NCI-H2227 (cell line): ENCODE results near the gene SLC17A1.

ENCODE experiments used
- DNase-seq: peaks from one replicate; lab custom pipeline; 2025; ENCODE audit not compliant: unreplicated experiment; lab: John Stamatoyannopoulos, UW

SLC17A1 gene

DNA sequence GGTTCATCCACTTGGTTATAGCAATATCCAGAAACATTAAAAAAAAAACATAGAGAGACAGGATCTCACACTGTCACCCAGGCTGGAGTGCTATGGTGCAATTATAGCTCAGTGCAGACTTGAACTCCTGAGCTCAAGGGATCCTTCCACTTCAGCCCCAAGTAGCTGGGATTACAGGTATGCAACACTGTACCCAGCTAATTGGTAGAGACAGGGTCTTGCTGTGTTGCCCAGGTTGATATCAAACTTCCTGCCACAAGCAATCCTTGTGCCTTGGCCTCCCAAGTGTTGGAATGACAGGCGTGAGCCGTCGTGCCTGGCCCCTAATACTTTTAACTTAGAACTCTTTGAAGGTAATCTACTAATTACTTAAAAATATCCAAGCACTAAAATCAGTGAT, 818 bp upstream of the SLC17A1 start:
- no peak for DNase-seq

DNA sequence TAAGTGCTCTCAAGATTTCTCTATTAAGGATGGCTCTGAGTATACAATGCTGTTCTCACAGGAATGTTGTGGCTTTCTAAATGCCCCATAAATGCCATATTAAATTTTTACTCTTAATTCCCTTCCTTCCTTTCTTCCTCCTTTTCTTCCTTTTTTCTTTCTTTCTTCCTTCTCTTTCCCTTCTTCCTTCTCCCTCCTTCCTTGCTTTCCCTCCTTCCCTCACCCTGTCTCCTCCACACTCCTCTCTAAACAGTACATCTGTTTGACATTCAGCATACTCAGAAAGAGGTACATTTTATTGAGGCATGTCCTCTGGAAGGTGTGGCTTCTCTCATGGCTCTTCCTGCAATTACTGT, 433 bp upstream of the SLC17A1 start:
- no peak for DNase-seq

DNA sequence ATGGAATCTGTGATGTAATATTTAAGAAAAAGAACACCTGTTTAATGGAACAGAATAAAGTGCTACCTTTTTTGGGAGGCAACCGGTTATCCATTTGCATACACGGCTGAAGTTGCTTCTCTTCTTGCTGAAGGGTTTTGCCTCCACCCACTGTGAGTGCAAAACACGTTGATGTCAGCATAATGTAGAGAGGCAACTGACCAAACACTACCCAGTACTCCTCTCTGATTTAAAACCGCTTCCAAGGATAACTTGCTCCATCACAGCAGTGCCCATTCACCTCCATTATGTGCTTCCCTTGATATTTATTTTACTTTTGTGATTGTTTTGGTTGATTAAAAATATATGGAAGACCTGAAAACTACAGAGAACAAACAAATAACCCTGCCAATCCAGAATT, 1.4 kb downstream of the SLC17A1 start:
- no peak for DNase-seq

DNA sequence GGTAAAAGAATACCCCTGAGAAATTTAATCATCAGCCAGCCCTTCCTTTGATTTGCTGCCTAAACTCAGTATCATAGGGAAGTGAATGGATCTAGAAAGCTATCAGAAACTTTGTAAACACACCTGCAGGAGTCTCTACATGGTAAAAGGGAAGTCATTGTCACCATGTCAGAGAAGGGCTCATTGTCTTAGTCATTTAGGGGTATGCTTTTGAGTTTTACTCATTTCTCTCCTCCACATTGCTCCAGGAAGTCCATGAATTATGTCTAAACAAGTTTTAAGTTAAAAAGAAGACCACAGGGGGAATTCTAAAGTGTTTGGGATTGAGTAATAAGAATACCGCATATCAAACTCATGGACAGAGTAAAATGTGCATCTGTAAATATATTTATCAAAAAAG, 2.5 kb downstream of the SLC17A1 start:
- no peak for DNase-seq

DNA sequence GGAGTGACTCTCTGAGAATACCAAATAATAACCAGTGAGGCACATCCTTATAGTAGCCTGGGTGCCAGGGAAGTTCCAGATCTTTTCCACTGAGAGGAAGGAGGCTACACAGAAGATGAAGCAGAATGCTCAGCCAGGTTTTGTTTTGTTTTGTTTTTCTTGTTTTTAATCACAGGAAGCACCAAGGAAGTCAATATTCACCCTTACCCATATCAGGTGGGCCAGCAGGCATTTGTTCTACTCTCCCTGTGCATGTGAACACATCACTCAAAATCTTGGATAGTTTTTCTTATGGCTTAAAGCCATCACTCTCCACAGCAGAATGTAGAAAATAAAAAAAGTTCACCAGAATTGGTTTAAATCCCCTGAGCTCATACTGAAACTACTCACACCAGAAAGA, 10.5 kb downstream of the SLC17A1 start:
- DNase-seq, result no peak

DNA sequence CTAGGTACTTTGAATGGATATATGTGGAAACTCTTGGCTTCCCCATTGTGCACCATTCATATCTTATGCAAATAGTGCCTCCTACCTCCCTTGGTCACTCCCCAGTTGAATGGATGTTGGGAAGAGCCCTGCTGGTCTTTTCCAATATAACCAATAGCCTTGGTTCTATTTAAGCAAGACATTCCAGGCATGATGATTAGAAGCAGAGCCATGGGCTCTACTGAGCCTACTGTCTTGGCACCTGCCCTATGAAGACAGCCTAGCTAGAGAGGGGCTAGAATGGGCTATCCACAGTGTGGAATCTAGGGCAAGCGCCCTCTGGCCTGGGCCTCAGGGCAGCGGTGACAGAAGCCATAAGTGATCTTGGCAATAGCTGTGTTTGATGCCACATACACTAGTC, 15.6 kb downstream of the SLC17A1 start:
- DNase-seq, result no peak

DNA sequence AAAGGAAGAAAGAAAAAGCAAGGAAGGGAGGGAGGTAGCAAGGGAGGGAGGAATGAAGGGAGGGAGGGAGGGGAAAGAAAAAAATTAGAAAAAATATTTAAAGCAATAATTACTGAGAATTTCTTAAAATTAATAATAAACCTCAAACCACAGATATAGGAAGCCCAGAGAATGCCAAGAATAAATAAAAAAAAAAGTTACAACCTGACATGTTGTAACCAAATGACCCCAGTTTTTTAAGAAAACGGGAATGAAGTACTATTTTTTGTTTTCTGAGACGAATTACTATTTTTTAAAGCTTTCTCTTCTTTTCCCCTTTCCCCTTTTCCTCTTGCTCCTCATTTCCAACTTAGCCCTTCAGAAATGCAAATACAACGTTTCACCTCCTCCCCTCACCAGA, 16.7 kb downstream of the SLC17A1 start:
- DNase-seq, result no peak

DNA sequence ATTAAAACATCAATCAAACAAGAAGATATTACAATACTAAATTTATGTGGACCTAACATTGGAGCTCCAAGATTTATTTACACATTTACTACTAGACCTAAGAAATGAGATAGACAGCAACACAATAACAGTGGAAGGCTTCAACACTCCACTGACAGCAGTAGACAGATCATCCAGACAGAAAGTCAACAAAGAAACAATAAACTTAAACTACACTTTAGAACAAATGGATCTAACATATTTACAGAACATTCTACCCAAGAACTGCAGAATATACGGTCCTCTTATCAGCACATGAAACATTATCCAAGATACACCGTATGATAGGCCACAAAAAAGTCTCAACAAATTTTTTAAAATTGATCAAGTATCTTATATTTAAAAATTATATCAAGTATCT, 27.0 kb downstream of the SLC17A1 start:
- no peak for DNase-seq

DNA sequence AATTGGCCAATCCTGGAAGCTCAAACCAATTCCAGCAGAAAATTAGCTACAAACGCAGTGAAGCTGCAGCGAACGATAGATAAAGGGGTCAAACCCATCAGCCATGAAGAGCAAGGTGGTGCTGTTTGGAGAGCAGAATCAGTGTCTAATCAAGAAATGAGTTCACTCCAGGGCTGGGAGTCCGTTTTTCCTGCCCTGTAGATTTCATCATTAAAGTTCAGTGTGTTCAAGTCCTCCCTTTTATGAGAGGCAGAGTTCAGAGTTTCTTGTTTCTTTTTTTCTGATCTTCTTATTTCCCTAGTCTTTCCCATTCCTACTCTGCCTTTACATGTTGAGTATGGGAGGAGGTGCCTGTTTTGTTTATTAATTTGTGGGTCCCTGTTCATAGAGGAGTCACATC, 30.4 kb downstream of the SLC17A1 start:
- peak; percentile 17 for DNase-seq

DNA sequence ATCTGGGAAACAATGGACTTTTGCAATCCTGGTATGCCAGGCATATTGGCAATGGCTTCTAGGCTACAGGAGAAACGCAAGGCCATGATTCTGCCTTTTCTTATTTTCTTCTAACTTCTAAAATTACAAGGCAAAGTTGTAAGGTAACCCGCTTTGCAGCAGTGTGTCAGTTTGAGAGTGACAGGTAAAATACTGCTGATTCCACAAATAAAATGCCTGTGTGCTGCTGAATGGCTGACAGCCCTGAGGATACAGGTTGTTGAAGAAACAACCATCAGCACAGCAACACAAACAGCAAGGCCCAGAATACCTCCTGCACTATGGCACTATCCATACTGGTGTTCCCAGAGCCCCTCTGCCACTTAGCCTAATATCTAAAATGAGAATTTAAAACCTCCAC, 37.1 kb downstream of the SLC17A1 start:
- no peak for DNase-seq

DNA sequence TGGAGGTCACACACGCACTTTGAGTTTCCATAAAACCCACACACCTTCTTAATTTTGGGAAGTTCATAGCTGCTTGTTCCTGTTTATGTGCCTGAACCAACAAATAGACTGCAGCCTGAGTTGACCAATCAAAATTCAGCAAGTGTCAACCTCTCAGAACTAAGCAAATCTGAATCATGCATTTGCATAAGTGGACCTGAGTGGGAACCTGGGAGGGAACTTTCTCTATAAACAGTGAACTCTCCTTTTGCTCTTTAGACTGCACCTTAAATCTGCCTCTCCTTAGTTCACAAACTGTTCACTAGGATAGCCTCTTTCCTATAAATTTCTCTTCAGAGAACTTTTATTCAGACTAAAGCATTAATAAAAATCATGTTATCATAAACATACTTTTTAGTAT, 37.9 kb downstream of the SLC17A1 start:
- no peak for DNase-seq

DNA sequence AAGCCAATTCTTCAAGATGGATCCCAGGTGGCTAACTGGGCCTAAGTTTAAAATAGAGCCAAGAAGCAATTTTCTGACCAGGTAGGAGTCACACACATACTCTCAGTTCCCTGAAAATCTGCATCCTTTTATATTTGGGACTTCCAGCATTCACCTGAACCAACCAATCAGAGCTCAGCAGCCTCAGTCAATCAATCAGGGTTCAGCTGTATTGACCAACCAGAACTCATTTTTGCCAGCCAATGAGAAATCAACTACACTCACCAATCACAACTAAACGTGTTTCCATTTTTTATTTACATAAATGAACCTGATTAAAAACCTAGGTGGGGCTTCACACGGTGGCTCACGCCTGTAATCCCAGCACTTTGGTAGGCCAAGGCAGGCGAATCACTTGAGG, 39.8 kb downstream of the SLC17A1 start:
- DNase-seq, result no peak

DNA sequence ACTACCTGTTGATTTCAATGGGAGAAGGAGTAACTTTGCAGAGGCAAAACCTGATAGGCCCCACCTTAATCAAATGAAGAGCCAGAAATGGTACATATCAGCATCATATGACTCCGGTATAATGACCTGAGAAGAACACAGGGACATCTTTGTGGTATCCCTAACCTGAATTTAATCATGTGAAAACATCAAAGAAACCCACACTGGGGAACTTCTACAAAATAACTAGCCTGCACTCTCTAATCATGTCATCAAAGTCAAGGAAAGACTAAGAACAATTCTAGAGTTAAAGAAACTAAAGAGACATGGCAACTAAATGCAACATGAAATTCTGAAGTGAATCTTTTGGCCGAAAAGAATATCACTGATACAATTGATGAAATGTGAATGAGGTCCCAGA, 42.4 kb downstream of the SLC17A1 start:
- no peak for DNase-seq

DNA sequence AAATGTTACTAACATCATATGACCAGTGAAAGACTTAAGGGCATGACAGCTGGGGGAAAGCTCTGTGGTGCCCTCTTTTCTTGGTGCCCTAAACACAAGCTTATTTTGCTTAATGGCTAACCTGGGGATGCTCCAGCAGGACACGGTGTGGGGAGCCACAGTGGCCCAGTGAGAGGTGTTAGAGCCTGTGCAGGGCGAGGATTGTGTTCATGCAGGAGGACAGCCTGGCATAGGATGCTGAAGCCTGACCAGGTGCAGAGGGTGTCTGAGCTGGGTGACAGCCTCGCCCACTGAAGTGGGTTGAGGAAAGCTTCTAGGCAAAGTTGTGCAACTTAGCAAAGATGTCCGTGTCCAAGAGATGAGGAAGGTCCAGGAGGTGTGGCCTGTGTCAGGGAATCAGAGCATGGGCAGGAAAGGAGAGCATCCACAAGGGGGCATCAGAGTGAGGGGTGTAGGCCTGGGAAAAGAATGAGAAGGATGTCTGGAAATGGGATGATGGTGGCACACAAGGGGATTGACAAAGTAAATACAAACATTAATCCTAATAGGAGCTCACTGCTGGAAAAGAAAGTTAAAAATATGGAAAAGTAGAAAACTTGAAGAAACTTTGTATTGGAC, 43.4 kb downstream of the SLC17A1 start:
- DNase-seq, result no peak

DNA sequence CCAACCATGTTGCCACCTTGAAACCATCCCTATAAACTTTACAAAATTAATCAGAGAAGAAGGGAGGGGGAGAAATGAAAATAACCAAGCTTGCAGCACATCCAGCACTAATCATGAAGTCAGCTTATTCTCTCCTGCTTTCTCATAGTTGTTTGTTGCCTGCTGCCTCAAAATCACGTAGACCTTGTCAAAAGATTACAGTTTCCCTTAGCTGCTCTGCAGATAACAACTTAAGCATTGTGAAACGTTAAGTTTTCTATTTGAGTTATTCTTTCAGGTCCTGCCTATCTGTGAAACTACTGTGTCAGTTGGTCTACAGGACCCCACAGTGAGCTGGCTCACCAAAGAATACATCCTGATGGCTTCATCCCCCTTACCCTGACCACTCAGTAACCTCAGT, 44.4 kb downstream of the SLC17A1 start:
- no peak for DNase-seq

DNA sequence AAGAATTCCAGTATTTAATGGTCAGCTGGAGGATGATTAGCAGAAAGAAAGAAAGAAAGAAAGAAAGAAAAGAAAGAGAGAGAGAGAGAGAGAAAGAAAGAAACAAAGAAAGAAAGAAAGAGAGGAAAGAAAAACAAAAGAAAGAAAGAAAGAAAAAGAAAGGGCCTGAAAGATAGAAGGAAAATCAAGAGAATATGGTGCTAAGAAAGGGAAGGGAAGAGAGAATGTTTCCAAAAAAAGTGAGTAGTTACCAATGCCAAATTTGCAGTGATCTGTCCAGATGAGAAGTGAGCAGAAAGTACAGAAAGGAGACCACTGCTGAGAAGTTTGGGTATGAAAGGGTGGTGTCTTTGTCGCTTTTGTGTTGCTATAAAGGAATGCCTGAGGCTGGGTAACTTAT, 50.7 kb downstream of the SLC17A1 start:
- no peak for DNase-seq

DNA sequence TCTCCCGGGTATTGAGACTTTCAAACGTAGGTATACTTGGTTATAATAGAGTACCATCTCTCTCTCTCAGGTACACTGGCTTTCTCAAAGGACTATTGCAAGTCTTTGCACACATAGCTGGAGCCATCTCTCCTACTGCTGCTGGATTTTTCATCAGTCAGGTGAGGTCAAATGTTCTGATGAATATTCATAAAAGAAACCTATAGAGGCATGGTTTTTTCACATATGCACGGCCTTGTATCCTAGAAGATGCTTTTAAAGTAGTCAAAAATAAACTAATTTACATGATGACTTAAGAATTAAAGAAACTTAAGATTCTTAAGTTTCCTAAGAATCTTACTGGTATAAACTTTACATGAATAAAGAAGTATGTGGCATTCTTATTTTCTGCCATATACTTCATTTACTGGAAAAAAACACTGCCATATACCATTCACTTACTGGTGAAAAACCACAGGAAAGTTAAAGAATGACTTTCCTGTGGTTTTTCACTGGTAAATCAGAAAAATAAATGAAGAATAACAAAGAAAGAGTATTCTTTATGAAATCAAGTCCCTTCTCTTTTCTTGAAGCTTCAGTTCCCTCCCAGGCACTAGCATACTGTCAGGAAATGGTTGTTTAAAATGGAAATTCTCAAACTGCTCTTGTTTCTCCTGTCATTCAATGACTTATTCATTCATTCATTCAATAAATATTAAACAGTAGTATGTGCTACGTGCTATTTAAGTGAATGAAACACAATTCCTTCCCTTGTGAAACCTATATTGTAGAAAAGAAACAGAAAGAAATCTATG, 53.8 kb downstream of the SLC17A1 start:
- DNase-seq, result no peak

DNA sequence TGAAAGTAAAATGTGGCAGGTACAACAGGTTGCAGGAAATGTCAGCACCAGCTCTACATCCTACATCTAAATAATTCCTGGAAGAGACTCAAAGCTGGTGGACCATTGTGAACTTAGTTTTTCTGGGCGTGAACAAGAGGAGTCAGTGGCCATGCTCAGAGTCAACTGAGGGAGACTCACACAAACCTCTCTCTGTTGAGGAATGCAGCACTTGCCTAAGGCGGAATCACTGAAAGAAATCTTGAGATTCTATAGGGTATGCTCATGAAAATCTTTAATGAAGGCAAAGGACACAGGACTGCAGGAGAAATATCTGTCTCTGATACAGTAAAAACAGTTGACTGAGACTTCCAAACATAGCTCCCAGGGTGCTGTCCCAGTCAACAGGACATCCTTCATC, 54.8 kb downstream of the SLC17A1 start:
- DNase-seq, result no peak

DNA sequence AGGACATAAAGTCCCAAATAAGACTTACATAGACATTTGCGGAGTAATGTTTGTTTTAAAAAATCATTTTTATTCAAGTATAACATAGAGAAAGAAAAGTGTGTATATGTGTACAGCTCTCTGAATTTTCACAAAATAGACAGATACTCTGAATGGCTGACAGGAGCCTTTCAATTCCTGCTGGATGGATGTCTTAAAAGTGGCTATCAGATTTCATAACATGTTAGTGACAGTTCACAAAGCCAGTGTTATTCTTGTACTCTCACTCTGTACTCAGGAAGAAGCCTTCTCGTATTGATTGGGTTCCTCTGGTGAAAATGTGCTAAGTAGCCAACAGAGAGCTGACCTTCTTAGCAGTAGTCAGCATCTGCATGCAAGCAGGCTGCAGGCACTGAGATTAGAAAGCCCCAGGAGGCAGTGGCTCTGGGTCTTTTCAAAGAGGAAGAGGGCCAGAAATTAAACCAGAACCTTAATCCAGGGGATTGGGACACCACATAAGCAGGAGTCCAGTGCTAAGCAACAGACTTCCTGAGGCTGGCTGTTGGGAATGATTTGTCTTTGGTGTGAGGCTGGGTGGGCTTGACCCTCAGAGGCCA, 57.6 kb downstream of the SLC17A1 start:
- DNase-seq, result peak; percentile 55

DNA sequence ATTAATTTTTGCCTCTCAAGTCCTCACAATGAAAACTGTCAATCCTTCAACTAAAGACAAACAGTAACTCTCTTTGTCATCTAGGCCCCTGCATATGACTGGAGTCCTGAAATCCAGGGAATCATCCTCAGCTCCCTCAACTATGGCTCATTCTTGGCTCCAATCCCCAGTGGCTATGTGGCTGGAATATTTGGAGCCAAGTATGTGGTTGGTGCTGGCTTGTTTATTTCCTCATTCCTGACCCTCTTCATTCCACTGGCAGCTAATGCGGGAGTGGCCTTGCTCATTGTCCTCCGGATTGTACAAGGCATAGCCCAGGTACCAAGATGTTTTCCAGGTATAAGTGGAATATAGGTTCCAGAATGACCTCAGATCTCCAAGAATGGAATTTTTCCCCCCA, 61.9 kb downstream of the SLC17A1 start:
- DNase-seq, result no peak

DNA sequence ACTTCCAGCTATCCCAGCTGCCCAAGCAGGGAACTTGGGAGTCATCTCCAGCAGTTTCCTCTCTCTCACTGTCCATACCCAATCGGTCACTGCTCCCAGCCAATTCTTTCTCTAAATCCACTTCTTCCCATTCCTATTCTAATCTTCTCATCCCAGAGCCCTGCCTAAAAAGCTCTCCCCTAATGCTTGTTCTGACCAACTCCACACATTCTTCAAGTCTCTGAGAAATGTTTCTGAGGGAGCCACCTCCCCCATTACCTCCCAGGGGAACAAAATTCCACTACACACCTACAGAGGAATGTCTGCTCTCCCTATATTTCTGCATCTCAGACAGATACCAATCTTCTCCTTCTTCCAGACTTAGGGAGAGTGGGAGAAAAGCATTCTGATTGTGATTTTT, 63.3 kb downstream of the SLC17A1 start:
- no peak for DNase-seq

DNA sequence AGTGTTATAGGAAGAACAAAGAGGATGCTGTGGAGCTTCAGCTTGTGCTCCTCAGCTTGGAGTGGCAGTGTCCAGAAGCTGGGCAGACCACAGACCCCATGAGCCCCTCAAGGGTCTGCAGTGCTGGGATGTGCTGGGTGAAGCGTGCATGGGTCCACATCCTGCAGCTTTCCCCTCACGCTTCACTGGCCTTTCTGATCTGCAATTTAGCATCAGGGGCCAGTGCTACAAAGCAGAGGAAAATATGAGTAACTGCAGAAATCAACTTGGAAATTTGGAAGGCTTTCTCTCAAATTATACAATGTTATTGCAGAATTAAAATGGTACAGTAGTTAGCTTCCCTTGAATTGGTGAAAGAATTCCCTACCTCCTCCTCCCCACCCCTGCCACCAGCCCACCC, 67.2 kb downstream of the SLC17A1 start:
- DNase-seq, result no peak
